ENCODE results near the gene HBG2.
"Not testable (repeated sequence)": the region's sequence is repeated elsewhere in the genome, so short reads cannot be mapped to it uniquely, and the experiment has no call there.

The HBG2 gene

DNA sequence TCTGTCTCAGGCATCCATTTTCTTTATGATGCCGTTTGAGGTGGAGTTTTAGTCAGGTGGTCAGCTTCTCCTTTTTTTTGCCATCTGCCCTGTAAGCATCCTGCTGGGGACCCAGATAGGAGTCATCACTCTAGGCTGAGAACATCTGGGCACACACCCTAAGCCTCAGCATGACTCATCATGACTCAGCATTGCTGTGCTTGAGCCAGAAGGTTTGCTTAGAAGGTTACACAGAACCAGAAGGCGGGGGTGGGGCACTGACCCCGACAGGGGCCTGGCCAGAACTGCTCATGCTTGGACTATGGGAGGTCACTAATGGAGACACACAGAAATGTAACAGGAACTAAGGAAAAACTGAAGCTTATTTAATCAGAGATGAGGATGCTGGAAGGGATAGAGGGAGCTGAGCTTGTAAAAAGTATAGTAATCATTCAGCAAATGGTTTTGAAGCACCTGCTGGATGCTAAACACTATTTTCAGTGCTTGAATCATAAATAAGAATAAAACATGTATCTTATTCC is 26.1 kb upstream of the HBG2 start:
- DNase-seq = peak; percentile 0

DNA sequence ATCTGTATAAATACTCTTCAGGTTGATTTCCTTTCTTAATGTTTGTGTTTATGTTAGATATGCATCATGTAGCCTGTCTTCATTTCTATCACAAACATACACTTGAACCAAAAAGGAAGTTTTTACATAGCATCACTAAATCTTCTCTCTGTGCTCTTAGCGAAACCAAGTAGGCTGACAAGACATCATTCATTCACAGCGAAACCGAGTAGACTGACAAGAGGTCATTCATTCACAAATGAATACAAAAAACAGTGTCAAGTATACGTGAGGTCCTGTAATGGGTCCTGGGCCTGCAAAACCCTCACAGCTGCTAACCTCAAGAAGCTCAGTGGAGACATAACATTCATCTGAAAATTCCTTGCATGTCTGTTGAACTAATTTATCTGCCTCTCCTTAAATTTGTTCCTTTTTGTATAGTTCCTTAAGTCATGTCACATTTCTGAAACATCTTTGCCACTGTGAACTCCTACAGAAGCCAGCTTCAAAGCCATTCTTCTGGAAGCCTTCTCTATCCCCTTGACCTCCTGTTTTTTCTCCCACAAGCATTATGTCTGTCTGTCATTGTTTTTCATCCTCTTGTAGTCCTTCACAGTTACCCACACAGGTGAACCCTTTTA is 25.0 kb upstream of the HBG2 start:
- no peak for DNase-seq

DNA sequence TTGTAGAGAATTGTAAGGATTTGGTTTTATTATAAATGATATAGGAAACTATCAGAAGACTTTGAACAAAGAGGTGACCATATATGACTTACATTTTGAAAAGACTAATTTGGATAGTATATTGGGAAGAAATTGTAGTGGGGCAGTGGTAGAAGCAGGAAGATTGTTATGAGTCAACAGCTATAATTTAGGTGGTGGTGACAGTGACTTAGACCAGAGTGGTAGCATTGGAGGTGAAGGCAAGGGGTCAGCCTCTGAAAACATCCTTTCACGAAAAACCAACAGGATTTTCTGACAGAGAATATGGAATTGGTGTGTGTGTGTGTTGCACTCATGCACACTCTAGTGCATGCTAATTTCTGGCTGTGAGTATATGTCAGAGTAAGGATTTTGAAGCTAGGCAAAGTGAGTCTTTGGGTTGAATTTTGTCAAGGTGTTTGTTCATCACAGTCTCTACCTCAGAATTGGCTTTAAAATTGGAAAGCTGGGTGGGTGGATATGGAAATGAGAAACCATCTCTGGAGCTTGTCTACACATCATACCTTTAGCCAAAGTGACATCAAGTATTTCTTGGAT is 23.3 kb upstream of the HBG2 start:
- no peak for DNase-seq

DNA sequence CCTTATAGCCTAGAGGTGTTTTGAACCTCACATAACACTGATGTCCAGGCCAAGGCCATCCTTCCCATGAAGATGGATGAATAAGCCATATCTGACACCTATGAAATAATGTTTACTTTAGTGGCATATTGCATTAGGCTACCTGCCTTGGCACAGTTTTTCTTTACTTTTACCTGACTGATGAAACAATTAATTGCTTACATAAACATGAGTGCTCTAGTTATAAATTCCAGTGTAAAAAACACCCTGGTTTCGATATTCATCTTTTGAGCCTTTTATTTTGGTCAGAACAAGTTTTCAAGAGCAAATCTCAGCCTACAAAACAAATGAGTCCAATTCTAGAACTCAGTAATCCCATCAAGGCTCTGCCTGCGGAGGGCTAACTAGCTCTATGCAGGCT is 22.1 kb upstream of the HBG2 start:
- no peak for DNase-seq

DNA sequence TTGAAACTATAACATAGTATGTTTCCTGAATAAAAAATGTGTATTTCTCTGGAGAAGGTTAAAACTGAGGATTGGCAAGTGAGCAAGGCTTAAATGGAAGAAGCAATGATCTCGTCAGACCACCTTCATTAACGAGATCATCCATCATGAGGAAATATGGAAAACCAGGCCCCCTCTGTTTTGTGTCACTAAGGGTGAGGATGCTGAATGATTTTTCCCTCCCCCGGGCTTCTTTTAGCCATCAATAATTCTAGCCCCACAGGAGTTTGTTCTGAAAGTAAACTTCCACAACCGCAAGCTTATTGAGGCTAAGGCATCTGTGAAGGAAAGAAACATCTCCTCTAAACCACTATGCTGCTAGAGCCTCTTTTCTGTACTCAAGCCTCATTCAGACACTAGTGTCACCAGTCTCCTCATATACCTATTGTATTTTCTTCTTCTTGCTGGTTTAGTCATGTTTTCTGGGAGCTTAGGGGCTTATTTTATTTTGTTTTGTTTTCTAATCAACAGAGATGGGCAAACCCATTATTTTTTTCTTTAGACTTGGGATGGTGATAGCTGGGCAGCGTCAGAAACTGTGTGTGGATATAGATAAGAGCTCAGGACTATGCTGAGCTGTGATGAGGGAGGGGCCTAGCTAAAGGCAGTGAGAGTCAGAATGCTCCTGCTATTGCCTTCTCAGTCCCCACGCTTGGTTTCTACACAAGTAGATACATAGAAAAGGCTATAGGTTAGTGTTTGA is 21.0 kb upstream of the HBG2 start:
- no peak for DNase-seq

DNA sequence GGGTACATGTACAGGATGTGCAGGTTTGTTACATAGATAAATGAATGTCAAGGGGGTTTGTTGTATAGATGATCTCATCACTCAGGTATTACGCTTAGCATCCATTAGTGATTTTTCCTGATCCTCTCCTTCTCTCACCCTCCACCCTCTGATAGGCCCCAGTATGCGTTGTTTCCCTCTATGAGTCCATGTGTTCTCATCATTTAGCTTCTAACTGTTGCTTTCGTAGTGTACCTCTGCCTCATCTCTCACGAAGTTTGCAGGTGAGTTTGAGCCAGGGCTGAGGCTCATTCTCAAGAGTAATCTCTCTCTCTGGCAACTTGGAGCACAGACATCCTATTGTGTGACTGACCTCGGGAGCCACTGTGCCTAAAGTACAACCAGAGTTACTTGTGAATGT is 19.8 kb upstream of the HBG2 start:
- no peak for DNase-seq

DNA sequence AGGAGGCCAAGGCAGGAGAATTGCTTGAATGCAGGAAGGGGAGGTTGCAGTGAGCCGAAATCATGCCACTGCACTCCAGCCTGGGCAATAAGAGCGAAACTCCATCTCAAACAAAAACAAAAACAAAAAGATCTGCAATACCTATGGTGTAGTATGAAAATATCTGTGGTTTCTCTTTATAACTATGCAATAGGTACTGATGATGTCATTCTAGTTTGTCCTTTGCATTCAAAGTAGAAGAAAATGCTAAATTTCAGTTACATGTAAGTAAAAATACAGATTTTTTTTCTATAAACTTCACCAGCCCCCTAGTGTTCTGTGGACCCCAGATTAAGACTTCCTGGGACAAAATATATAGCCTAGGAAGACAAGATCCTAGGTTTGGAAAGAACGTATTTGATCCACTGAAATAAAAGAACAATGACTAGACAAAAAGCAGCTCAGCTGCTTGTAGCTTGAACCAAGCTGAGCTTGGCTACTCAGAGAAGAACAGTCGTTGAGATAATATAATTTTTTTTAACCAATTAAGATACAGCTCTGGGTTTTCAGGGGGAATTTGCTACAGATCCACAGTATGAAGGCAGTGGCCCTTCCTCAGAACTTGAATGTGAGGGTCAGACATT is 17.9 kb upstream of the HBG2 start:
- no peak for DNase-seq

DNA sequence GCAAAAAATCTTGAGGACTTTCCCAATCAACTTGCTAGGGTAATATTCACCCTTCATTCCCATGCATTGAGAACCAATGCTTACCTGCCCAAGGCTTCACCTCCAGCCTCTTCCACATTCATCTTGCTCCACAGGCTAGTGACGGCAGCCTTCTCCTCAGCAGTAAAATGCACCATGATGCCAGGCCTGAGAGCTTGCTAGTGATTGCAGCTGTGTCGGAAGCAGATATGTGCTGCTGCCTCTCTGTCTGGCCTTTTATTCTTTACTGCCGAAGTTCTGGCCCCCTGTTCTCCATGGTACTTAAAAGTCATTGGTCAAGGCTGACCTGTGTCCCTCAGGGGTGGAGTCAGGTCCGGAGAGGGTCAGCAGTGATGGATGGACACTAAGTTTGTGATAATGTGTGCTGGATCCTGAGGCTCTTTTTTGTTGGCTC is 15.2 kb upstream of the HBG2 start, which contains the start of gene HBE1:
Gene HBE1 (minus strand): TSS at position 231 of the 433 bp plus-strand sequence. CDS start 55 bp downstream, at position 176.
- DNase-seq = no peak

DNA sequence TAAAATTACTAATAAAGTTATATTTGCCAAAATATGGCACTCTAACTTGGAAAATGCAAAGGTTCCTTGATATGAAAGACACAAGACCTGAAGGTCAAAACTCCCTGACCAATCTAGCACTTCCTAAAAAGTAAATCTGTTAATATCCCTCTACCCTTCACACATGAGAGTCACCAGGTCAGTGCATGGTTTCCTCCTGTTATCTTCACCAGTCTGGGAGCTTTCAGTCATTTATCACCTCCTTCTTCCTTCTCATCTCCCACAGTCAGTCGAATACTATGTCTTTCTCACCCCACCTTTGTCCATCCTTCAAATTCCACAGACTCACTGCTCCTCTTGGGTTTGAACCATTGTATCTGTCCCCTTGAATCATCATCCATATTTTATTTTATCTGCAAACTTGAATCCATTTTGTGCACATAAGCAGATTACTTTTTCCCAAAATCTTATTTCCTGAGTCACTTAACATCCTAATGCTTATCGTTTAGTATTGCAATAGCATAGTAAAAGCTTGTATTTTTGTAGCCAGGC is 12.5 kb upstream of the HBG2 start:
- no peak for DNase-seq

DNA sequence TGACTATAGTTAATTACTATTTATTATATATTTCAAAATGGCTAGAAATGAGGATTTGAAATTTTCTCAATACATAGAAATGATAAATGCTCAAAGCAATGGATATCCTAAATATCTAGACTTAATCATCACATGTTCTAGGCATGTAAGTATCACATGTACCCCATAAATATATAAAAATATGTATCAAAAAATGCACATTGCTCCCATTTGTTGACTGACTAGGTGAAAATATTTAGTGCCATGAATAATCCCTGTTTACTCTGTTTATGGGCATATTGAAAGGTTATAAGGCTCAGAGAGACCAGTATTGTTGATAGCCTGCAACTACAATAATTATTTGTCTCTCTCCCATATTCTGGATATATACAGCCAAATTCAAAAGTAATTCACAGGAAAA is 12.0 kb upstream of the HBG2 start:
- DNase-seq = no peak

DNA sequence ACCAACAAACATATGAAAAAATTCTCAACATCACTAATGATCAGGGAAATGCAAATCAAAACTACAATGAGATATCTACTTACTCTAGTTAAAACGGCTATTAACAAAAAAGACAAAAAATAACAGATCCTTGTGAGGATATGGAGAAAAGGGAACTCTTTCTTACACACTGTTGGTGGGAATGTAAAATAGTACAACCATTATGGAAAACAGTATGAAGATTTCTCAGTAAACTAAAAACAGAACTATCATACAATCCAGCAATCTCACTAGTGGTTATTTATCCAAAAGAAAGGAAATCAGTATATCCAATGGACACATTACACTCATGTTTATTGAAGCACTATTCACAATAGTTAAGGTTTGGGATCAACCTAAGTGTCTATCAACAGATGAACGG is 11.3 kb upstream of the HBG2 start:
- no peak for DNase-seq

DNA sequence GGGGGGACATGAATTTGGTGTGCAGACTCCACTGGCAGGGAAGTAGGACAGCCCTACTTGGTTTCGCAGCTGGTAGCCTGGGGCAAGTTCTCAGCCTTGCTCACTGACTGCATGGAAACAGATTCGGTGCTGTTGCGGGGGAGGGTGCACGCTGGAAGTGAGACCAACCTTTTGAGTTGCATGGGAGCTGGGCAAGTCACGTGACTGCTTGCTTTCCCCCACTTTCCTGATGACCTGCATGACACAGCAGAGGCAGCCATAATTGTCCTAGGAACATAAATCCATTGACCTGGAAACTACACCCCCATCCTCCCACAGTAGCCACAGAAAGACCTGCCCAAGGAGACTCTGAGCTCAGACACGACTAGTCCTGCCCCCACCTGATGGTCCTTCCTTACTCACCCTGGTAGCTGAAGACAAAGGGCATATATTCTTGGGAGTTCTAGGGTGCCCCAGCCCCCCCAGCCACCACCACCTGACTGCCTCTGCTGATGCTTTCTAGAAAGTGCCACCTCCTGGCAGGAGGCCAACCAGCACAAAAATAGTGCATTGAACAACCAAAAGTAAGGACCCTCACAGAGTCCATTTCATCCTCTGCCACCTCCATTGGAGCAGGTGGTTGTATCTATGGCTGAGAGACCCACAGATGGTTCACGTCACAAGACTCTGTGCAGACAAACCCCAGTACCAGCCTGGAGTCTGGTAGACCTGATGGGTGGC is 4.1 kb upstream of the HBG2 start:
- no peak for DNase-seq

DNA sequence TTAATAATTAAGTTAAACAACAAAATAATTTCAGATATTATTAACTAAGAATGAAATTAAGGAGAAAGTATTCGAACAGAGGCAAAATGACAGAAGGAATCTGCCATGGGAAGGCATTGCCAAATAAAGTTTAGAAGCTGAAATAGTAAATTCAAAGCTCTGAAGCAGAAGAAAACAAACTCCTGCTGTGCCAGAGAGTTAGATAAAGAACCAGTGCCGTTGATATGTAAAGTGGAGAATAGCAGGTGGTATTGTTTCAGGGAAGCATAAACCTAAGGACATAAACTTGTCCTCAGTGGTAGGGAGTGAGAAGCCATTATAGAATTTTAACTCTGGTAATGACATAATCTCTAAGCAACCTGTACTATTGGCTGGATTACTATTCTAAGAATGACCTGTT is 2.7 kb upstream of the HBG2 start:
- no peak for DNase-seq

DNA sequence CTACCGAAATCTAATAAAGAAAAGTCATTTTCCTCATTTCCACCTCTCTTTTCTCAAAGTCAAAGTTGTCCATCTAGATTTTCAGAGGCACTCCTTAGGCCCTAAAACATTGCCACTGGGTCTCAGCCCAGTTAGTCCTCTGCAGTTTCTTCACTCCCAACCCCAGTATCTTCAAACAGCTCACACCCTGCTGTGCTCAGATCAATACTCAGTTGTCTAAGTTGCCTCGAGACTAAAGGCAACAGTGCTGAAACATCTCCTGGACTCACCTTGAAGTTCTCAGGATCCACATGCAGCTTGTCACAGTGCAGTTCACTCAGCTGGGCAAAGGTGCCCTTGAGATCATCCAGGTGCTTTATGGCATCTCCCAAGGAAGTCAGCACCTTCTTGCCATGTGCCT is 558 bp downstream of the HBG2 start:
- not testable (repeated sequence) for DNase-seq

DNA sequence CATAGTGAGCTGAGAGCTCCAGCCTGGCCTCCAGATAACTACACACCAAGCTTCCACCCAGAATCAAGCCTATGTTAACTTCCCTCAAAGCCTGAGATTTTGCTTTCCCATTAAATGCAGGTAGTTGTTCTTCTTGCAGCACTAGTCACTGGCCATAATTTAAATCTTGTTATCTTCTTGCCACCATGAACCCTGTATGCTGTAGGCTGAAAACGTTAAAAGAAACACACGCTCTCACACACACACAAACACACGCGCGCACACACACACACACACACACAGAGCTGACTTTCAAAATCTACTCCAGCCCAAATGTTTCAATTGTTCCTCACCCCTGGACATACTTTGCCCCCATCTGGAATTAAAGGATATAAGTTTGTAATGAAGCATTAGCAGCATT is 1.1 kb downstream of the HBG2 start:
- DNase-seq = not testable (repeated sequence)

DNA sequence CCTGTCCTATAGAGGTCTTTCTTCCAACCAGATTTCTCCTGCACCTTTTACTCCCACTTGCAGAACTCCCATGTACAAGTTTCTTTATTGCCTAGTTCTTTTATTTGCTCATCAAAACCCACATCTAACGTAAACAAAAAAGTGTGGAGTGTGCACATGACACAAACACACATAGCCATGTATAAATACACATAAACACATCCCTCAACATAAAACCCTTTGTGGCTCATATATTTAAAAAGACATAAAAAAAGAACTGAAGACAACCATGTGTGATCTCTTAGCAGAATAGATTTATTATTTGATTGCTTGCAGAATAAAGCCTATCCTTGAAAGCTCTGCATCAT is 1.7 kb downstream of the HBG2 start:
- no peak for DNase-seq

DNA sequence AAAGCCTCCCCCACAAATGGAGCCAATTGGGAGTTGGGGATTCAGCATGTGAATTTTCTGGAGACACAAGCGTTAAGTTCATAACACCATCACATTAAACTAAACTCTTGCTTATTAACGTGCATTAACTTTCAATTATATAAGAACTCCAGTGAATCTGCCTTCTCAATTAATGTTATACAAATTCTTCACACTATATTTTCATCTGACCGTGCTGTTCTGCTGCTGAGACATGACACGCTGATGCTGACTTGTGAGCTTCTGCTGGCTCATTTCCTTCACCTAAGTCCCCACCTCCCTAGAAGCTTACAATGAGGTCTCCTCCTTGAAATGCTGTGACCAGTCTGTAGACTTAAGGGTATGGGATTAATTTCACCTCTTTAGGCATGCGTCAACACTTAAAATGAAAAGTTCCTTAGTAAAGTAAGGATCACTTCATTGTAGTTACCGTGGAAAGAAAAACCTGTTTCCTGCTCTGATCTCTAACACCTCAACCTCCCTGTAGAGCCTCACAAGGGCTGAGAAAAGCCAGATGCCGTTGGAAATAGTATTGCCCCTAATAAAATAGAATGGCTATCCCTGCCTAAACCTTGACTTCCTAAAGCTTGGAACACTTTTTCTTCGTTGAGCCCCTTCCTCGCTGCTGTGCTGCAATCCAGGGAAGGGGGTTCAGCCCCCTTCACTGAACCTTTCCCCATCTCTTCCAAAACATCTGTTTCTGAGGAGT is 2.2 kb downstream of the HBG2 start:
- DNase-seq = no peak

DNA sequence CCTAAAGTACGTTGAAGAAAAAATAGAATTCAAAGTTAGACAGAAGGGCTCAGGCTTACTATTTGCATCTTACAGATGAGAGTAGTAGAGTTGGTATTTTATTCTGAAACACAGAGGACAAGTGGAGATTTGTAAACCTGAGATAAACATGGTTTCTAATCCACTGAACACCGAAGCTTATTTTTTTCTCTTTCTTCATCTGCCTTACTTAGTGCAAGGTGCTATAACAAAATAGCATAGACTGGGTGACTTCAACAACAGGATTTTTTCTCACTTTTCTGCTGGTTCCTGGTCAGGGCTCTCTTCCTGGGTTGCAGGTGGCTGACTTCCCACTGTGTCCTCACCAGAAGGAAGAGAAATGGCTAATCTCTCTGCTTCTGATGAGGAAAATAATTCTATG is 2.8 kb downstream of the HBG2 start:
- DNase-seq = no peak

DNA sequence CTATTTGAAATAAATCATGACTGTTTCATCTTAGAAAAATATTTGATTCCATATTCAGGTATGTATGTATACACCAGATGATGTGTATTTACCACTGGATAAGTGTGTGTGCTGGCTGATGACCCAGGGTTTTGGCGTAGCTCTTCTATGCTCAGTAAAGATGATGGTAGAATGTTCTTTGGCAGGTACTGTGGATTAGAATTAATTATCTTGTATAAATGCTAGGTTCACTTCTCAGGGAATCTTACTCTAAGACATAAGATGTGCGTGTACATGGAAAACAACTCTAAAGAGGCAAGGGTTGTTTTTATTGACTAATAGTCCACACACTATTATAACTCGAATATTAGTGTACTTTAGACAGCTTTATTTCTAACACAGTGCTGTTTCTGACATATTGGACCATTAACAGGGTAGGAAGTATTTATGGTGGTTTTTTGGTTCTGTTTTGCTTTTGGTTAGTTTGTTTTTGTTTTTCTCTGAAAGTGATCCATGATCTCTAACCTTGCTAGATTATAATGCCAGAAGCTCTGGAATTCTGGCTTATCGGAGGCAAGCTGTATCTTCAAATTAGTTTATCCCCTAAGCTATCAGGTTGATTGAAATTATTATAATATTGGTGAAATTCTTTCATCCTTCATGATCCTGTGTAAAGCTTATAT is 3.9 kb downstream of the HBG2 start:
- no peak for DNase-seq

DNA sequence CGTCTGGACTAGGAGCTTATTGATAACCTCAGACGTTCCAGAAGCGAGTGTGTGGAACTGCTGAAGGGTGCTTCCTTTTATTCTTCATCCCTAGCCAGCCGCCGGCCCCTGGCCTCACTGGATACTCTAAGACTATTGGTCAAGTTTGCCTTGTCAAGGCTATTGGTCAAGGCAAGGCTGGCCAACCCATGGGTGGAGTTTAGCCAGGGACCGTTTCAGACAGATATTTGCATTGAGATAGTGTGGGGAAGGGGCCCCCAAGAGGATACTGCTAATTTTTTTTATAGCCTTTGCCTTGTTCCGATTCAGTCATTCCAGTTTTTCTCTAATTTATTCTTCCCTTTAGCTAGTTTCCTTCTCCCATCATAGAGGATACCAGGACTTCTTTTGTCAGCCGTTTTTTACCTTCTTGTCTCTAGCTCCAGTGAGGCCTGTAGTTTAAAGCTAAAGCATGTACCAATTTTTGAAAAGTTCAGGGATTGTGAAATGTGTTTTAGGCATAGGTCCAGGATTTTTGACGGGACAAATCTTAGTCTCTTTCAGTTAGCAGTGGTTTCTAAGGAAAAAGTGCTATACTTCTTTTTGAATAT is 4.7 kb downstream of the HBG2 start, which contains the start of gene HBG1:
Gene HBG1 (minus strand): TSS at position 51 of the 590 bp plus-strand sequence. CDS start 53 bp downstream, outside the sequence.
- not testable (repeated sequence) for DNase-seq

DNA sequence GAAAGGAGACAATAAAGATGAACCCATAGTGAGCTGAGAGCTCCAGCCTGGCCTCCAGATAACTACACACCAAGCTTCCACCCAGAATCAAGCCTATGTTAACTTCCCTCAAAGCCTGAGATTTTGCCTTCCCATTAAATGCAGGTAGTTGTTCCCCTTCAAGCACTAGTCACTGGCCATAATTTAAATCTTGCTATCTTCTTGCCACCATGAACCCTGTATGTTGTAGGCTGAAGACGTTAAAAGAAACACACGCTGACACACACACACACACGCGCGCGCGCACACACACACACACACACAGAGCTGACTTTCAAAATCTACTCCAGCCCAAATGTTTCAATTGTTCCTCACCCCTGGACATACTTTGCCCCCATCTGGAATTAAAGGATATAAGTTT is 6.1 kb downstream of the HBG2 start:
- DNase-seq = not testable (repeated sequence)

Measured in CD4-positive, alpha-beta T cell treated with Interleukin-12 subunit alpha and Interleukin-12 subunit beta, for 1 hour (primary cell).